Suprapubic skin (tissue), 3 donors: Measurements from ENCODE around the gene XYLT2.

Experiments used
- CTCF ChIP-seq, 2 donors: fragments of 200-600 bp in 1 of 2; fragments of 450-650 bp in 1 of 2; sonication (generic) in 1 of 2; IDR thresholded peaks; one replicate each; pipeline ENCODE4 v1.5.1; 2016 to 2019; ENCODE audit warnings: antibody characterized with exemption in 2 of 2, mild to moderate bottlenecking in 1 of 2, moderate library complexity in 1 of 2
- POLR2AphosphoS5 ChIP-seq, 3 donors: sonication (generic); formaldehyde crosslinking; IDR thresholded peaks; one replicate each; pipeline ENCODE4 v1.6.1; 2017; ENCODE audit warnings: antibody characterized with exemption in 3 of 3

GRCh38 chr17:50364061-50364458 is 18.1 kb downstream of the XYLT2 start:
- TF ChIP-seq CTCF (IDR thresholded peaks at IDR 0.05) (no peak), POLR2AphosphoS5 (IDR thresholded peaks at IDR 0.05) (no peak)
